PC-9 (cell line): Measurements from ENCODE around the gene HTT-AS. TPM values are rescaled to one million over a fixed set of nuclear protein-coding genes. Genes with fewer than 3 reads are reported as not detected.

ENCODE experiments used
- BruUV-seq: library from RNA; stranded (reverse); fragments of 400-500 nt; replicated peaks from 2 replicates; lab custom pipeline; 2021; lab: Mats Ljungman, UMichigan
- CTCF ChIA-PET: fragments of 300-600 bp; sonication (Branson Sonifier 250); formaldehyde crosslinking; loops from one replicate; lab custom pipeline; 2022; ENCODE audit warnings: antibody characterized with exemption; lab: Charles Lee
- POLR2A ChIA-PET: fragments of 300-600 bp; sonication (Branson Sonifier 250); formaldehyde crosslinking; loops from one replicate; lab custom pipeline; 2022; ENCODE audit warnings: antibody characterized with exemption; ENCODE audit not compliant: unreplicated experiment; lab: Charles Lee
- DNase-seq, 2 experiments: peaks; one replicate each; pipeline versions ENCODE4 v3.0.0 to v3.0.0-alpha.2; 2015 to 2022; ENCODE audit warnings: mixed read lengths in 1 of 2
- H2AFZ ChIP-seq: fragments of 200-600 bp; sonication (generic); 2 replicates; pipeline ENCODE4 v1.8.1; 2017; ENCODE audit warnings: antibody characterized with exemption
- H3F3A ChIP-seq: fragments of 200-600 bp; sonication (generic); 2 replicates; pipeline ENCODE4 v1.8.1; 2017; ENCODE audit warnings: antibody characterized with exemption, mild to moderate bottlenecking, low read depth; ENCODE audit not compliant: insufficient read depth
- H3K27ac ChIP-seq: fragments of 200-600 bp; sonication (generic); 2 replicates; pipeline ENCODE4 v1.6.1; 2016; ENCODE audit warnings: mixed run types
- H3K27me3 ChIP-seq: fragments of 200-600 bp; sonication (generic); 2 replicates; pipeline ENCODE4 v1.6.1; 2016; ENCODE audit warnings: low read depth, mixed run types; ENCODE audit not compliant: insufficient read depth
- H3K36me3 ChIP-seq: fragments of 200-600 bp; sonication (generic); 2 replicates; pipeline ENCODE4 v1.6.1; 2016; ENCODE audit warnings: low read depth, mixed run types
- H3K4me1 ChIP-seq: fragments of 200-600 bp; sonication (generic); replicated peaks from 2 replicates; pipeline ENCODE4 v1.6.1; 2016; ENCODE audit warnings: mixed run types; ENCODE audit not compliant: insufficient read depth
- H3K4me2 ChIP-seq: fragments of 200-600 bp; sonication (generic); 2 replicates; pipeline ENCODE4 v1.6.1; 2017; ENCODE audit warnings: mixed run types
- H3K4me3 ChIP-seq: fragments of 200-600 bp; sonication (generic); 2 replicates; pipeline ENCODE4 v1.6.1; 2016; ENCODE audit warnings: mixed run types
- H3K79me2 ChIP-seq: fragments of 200-600 bp; sonication (generic); 2 replicates; pipeline ENCODE4 v1.6.1; 2017; ENCODE audit warnings: low read depth, mixed run types
- H3K9me2 ChIP-seq: fragments of 200-600 bp; sonication (generic); 2 replicates; pipeline ENCODE4 v1.8.1; 2017; ENCODE audit warnings: mild to moderate bottlenecking; ENCODE audit not compliant: insufficient read depth
- H3K9me3 ChIP-seq: fragments of 200-600 bp; sonication (generic); 2 replicates; pipeline ENCODE4 v1.8.1; 2016; ENCODE audit warnings: low read depth; ENCODE audit not compliant: insufficient read depth
- H4K20me1 ChIP-seq: fragments of 200-600 bp; sonication (generic); 2 replicates; pipeline ENCODE4 v1.8.1; 2017; ENCODE audit not compliant: insufficient read depth
- EZH2 ChIP-seq: fragments of 200-600 bp; sonication (generic); IDR thresholded peaks from 2 replicates; pipeline ENCODE4 v1.8.0; 2017; ENCODE audit warnings: antibody characterized with exemption, low read depth
- intact Hi-C: fragments of 100-400 bp; cut with micrococcal nuclease; formaldehyde crosslinking; loops from one replicate; pipeline ENCODE4 v1.10.0; 2022; ENCODE audit not compliant: unreplicated experiment
- total RNA-seq: library from RNA; stranded (reverse); gene quantifications from 2 replicates; pipeline ENCODE4 v1.2.3, GENCODE V29; 2021
- TF ChIP-seq, protein P1 (sequence below): fragments of 200-600 bp; sonication (generic); conservative IDR thresholded peaks from 2 replicates; pipeline ENCODE4 v1.6.1; 2017; ENCODE audit warnings: mixed run types, antibody characterized with exemption, mild to moderate bottlenecking, moderate library complexity

HTT-AS gene
- total RNA-seq, 1 experiment from 2014 or later = not detected

DNA sequence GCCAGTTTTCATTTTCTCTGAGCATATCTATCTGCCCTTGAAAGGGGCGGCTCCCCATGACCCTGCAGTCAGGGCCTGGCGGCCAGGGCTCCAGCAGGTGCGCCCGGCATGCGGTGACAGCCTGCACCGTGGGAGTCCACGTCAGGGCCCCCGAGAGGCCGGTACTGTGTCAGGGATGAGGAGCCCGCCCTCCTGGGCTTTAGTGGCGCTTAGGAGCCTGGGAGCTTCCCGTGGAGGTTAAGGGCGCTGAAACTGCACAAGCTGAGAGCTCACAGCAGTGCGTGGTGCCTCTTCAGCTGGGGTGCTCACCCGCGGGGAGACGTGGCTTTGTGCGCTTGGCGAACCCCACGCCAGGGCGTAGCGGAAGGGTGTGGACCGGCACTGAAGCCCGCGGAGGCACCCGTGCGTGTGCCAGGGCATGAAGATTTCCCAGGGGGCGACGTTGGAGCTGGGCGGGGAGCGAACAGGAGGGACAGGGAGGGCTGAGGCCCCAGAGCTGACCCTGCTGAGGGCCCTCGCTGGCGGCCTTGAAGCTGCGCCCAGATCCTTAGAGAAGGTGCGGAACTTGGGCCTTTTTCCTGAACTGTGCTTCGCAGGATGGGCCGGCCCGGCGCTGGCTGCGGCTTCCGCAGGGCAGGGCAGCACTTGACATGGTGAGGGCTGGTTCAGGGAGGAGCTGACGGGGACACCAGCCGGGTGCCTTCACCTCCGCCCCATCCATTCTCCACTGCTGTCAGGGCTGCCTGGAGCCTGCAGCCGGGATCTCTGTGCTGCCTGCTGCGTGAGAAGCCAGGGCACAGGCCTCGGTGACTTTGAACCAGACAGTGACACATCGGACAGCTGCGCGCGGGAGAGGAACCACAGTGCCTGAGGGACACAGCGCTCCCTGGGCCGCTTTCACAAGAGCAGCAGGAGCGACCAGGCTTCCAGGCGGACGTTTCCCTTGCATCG lies 32.9 kb downstream of the HTT-AS start:
- no peaks in the 10 kb centered on the region for H3K9me3 ChIP-seq
- POLR2A ChIA-PET = interaction anchor here (0.6 kb wide), 3 partner anchors 189 to 942 kb away, joined by 3 to 5 read pairs (median 3); no protein-coding TSS in a partner anchor
- no peaks in the 10 kb centered on the region for H3K36me3 ChIP-seq
- no peaks in the 10 kb centered on the region for H3K9me2 ChIP-seq
- no peaks in the 10 kb centered on the region for H3F3A ChIP-seq
- no peaks in the 10 kb centered on the region for H3K27me3 ChIP-seq
- CTCF ChIA-PET = interaction anchor here (0.7 kb wide), 1 partner anchor 105 kb away, joined by 4 read pairs; no protein-coding TSS in a partner anchor
- peak; percentile 68 to 74 for DNase-seq
- no TSS peak for BruUV-seq
- no peaks in the 10 kb centered on the region for H4K20me1 ChIP-seq
- peak overlapping the region; percentile 50; the same call in 1 of the 2 replicates for H3K4me3 ChIP-seq
- H3K79me2 ChIP-seq = no peaks in the 10 kb centered on the region
- 0 out of 2 replicates have a peak, but pooled peaks cover 5% of the 10 kb centered on the region for H3K4me1 ChIP-seq
- peak overlapping the region; percentile 71 for H3K4me2 ChIP-seq
- TF ChIP-seq, protein P1, sequence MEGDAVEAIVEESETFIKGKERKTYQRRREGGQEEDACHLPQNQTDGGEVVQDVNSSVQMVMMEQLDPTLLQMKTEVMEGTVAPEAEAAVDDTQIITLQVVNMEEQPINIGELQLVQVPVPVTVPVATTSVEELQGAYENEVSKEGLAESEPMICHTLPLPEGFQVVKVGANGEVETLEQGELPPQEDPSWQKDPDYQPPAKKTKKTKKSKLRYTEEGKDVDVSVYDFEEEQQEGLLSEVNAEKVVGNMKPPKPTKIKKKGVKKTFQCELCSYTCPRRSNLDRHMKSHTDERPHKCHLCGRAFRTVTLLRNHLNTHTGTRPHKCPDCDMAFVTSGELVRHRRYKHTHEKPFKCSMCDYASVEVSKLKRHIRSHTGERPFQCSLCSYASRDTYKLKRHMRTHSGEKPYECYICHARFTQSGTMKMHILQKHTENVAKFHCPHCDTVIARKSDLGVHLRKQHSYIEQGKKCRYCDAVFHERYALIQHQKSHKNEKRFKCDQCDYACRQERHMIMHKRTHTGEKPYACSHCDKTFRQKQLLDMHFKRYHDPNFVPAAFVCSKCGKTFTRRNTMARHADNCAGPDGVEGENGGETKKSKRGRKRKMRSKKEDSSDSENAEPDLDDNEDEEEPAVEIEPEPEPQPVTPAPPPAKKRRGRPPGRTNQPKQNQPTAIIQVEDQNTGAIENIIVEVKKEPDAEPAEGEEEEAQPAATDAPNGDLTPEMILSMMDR = no peak; the same call in 1 of the 2 replicates
- TF ChIP-seq EZH2 = no peak
- intact Hi-C loops = loop anchor here (5.0 kb wide), 1 partner anchor 64 kb away; no protein-coding TSS in a partner anchor
- H2AFZ ChIP-seq = peak overlapping the region; percentile 73
- no peak overlapping the region for H3K27ac ChIP-seq

DNA sequence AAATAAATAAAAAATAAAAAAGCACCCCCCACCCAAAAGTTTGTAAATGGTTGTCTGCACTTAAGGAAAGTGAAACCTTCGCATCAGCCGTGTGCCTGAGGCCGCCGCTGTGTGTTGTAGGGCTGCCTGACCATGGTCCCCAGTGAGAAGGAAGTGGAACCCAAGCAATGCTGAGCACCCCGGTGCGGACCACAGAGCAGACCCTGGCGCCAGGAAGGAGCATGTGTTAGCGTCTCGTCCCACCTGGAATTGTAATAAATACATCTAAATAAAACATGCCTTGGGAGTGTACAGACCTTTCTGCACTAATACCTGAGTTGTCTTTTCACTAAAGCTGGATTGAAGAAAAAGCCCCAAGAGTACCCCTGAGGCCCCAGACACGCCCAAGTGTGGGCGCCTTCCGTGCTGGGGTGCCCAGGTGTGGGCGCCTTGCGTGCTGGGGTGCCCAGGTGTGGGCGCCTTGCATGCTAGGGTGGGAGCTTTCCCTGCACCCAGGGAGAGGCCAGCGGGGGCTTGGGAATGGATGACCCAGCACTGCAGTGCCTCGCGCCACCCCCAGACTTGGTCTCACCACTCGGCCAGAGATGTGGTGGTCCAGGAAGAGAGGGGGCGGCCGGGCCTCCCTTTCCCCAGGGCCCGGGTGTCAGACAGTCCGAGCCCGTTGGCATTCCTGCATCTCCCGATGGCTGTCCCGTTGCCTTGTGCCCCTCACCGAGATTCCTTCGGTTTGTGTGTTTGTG lies 33.7 kb downstream of the HTT-AS start:
- no peaks in the 10 kb centered on the region for H4K20me1 ChIP-seq
- H3K4me3 ChIP-seq = no peak overlapping the region
- H3K36me3 ChIP-seq = no peaks in the 10 kb centered on the region
- H3F3A ChIP-seq = no peaks in the 10 kb centered on the region
- CTCF ChIA-PET = no interaction called here
- no peak overlapping the region for H2AFZ ChIP-seq
- no peak overlapping the region for H3K27ac ChIP-seq
- DNase-seq = no peak
- no TSS peak for BruUV-seq
- intact Hi-C loops = loop anchor here (5.0 kb wide), 1 partner anchor 63 kb away; no protein-coding TSS in a partner anchor
- H3K9me2 ChIP-seq = no peaks in the 10 kb centered on the region
- H3K4me2 ChIP-seq = no peak overlapping the region
- no peaks in the 10 kb centered on the region for H3K9me3 ChIP-seq
- no peaks in the 10 kb centered on the region for H3K79me2 ChIP-seq
- TF ChIP-seq, protein P1 = no peak
- TF ChIP-seq EZH2 = no peak
- POLR2A ChIA-PET = interaction anchor here (0.6 kb wide), 1 partner anchor 285 kb away, joined by 3 read pairs; no protein-coding TSS in a partner anchor
- 0 out of 2 replicates have a peak, but pooled peaks cover 5% of the 10 kb centered on the region for H3K4me1 ChIP-seq
- H3K27me3 ChIP-seq = no peaks in the 10 kb centered on the region
